A673 (cell line): ENCODE data around the gene BANP.

Experiments used
- EZH2 ChIP-seq: fragments of 200-600 bp; sonication (generic); IDR thresholded peaks from 2 replicates; pipeline ENCODE4 v1.6.1; 2017; ENCODE audit warnings: borderline replicate concordance, low read depth, mild to moderate bottlenecking, mixed read lengths, antibody characterized with exemption, low read length; ENCODE audit not compliant: poor library complexity, severe bottlenecking
- TF ChIP-seq, protein P1 (sequence below): fragments of 300-800, 200-600 bp; sonication (generic); conservative IDR thresholded peaks from 2 replicates; pipeline ENCODE4 v1.5.1; 2017; ENCODE audit warnings: low read depth, mild to moderate bottlenecking, antibody characterized with exemption, low read length, moderate library complexity, mixed read lengths

- TF ChIP-seq, protein P1, sequence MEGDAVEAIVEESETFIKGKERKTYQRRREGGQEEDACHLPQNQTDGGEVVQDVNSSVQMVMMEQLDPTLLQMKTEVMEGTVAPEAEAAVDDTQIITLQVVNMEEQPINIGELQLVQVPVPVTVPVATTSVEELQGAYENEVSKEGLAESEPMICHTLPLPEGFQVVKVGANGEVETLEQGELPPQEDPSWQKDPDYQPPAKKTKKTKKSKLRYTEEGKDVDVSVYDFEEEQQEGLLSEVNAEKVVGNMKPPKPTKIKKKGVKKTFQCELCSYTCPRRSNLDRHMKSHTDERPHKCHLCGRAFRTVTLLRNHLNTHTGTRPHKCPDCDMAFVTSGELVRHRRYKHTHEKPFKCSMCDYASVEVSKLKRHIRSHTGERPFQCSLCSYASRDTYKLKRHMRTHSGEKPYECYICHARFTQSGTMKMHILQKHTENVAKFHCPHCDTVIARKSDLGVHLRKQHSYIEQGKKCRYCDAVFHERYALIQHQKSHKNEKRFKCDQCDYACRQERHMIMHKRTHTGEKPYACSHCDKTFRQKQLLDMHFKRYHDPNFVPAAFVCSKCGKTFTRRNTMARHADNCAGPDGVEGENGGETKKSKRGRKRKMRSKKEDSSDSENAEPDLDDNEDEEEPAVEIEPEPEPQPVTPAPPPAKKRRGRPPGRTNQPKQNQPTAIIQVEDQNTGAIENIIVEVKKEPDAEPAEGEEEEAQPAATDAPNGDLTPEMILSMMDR = no peak
- TF ChIP-seq EZH2 = no peak
Observed at GRCh38 chr16:88103581-88104188, 152.5 kb downstream of the BANP start.
